Stimulated activated naive CD8-positive, alpha-beta T cell treated with anti-CD3 and anti-CD28 coated beads, Interleukin-15, Interleukin-2, amounts not matched to agents 100 U/mL and 50 U/mL, for 24 hours (primary cell): Measurements from ENCODE around the gene RALGDS.

Experiments
- ATAC-seq: fragments of 150-1000 bp; cut with Tn5 transposase; one replicate; pipeline ENCODE4 v1.10.0; 2021
- DNase-seq: peaks from one replicate; pipeline ENCODE4 v3.0.0; 2021

RALGDS gene

GRCh38 chr9:133051966-133052539 is 69.0 kb downstream of the RALGDS start:
- DNase-seq, result no peak
- no peak for ATAC-seq

DNA sequence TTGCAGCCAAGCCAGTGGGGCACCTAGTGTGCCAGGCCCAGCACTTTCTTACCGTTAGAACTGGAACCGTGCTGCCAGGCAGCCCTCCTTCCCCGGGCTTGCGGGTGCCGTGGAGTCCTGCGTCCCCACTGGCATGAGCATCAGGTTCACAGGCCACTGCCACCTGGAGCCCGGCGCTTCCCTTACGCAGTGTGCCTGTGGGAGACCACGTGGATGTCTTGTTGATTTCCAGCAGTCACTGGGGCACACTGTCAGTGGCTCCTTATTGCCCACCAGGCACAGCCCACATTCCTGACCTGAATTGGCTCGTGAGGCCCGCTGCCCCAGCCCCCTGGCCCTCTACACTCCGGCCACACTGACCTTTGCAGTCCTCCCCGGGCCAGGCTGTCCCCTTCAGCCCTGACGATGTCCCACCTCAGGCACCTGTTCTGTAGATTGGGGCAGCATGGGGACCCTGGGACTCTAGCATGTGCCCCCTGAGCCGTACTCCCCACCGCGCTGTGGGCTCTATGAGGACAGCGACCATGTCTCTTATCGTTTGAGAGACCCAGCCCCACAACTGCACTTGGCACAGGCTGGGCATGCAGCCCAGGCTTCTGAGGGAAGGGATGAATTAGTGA is 69.6 kb downstream of the RALGDS start:
- DNase-seq (no peak), ATAC-seq (no peak)

- DNase-seq (no peak), ATAC-seq (no peak)
Observed at GRCh38 chr9:133050781-133051180, 70.3 kb downstream of the RALGDS start.

- ATAC-seq, result no peak
- DNase-seq, result no peak
Observed at GRCh38 chr9:133050142-133050541, 70.9 kb downstream of the RALGDS start.

DNA sequence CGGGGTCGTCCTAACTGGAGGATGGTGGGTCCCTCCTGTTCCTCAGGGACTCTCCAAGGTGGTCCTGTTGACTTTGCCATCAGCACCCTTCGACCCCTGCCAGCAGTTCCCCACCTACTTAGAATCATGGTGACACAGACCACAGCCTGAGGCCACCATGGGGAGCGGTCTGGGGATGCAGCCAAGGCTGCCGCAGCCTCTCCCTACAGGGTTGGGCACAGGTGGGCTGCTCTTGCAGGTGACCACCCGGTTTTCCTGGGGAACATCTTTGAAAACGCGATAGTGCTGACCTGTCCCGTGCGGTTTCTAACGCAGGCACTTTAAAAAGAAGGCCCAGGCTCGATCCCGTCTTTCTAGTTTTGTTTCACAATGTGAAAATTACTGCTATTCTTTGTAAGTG is 72.0 kb downstream of the RALGDS start:
- no peak for ATAC-seq
- no peak for DNase-seq

DNA sequence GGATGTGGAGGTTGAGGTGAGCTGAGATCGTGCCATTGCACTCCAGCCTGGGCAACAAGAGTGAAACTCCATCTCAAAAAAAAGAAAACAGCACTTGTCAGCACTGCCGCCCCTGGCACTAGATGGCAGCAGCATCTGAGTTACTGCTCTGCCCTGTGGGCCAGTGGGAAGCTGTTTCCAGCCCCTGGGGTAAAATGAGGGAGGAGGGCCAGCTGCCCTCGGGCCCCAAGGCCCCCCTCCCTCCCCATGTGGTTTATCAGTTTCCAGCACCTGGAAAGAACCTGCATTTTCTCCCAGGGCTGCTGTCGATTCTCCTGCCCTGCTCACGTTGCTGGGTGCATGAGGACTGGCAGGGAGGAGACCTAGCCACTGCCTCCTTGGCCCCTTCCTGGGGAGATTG is 72.4 kb downstream of the RALGDS start:
- DNase-seq, result peak; percentile 19
- peak; percentile 69 for ATAC-seq
